DMS53 treated with DMSO at 0.1 percent for 48 hours (cell line): Measurements from ENCODE around the gene COL21A1.

Experiments
- DNase-seq: peaks from one replicate; lab custom pipeline; 2025; ENCODE audit not compliant: unreplicated experiment; lab: John Stamatoyannopoulos, UW

COL21A1 gene

GRCh38 chr6:56140090-56140489 lies 107.3 kb downstream of the COL21A1 start:
- no peak for DNase-seq

- no peak for DNase-seq
Observed at GRCh38 chr6:56115715-56116114, 131.7 kb downstream of the COL21A1 start.

GRCh38 chr6:56109149-56109548 lies 138.2 kb downstream of the COL21A1 start:
- DNase-seq: no peak

- no peak for DNase-seq
Observed at GRCh38 chr6:56106231-56106630, 141.1 kb downstream of the COL21A1 start.

- no peak for DNase-seq
Observed at GRCh38 chr6:56104591-56104990, 142.8 kb downstream of the COL21A1 start.

GRCh38 chr6:56102216-56102615 lies 145.2 kb downstream of the COL21A1 start:
- no peak for DNase-seq

- peak; percentile 86 for DNase-seq
Observed at GRCh38 chr6:56101141-56101553, 146.2 kb downstream of the COL21A1 start.

GRCh38 chr6:56096946-56097621 lies 150.3 kb downstream of the COL21A1 start:
- no peak for DNase-seq

GRCh38 chr6:56096541-56096940 lies 150.8 kb downstream of the COL21A1 start:
- DNase-seq: no peak

- DNase-seq: no peak
Observed at GRCh38 chr6:56093776-56094175, 153.6 kb downstream of the COL21A1 start.

GRCh38 chr6:56091159-56091869 lies 156.1 kb downstream of the COL21A1 start:
- peak; percentile 82 for DNase-seq

- no peak for DNase-seq
Observed at GRCh38 chr6:56088641-56089040, 158.7 kb downstream of the COL21A1 start.

- DNase-seq: no peak
Observed at GRCh38 chr6:56087421-56087820, 160.0 kb downstream of the COL21A1 start.

GRCh38 chr6:56079751-56080540 lies 167.4 kb downstream of the COL21A1 start:
- no peak for DNase-seq

- peak; percentile 63 for DNase-seq
Observed at GRCh38 chr6:56076033-56076432, 171.3 kb downstream of the COL21A1 start.

GRCh38 chr6:56073761-56074160 lies 173.6 kb downstream of the COL21A1 start:
- no peak for DNase-seq

GRCh38 chr6:56073315-56073714 lies 174.1 kb downstream of the COL21A1 start:
- DNase-seq: no peak

GRCh38 chr6:56072856-56073255 lies 174.5 kb downstream of the COL21A1 start:
- DNase-seq: no peak

GRCh38 chr6:56065408-56065807 lies 182.0 kb downstream of the COL21A1 start:
- no peak for DNase-seq

- DNase-seq: no peak
Observed at GRCh38 chr6:56062836-56063235, 184.5 kb downstream of the COL21A1 start.

- DNase-seq: no peak
Observed at GRCh38 chr6:56058636-56059035, 188.7 kb downstream of the COL21A1 start.
